ENCODE results near the gene MAP3K10. TPM values are rescaled to one million over a fixed set of nuclear protein-coding genes. Genes with fewer than 3 reads are reported as not detected.
"Not testable (repeated sequence)": the region's sequence is repeated elsewhere in the genome, so short reads cannot be mapped to it uniquely, and the experiment has no call there.

MAP3K10 gene
- total RNA-seq, result 4.1 TPM
- polyA plus RNA-seq, result 11.9 TPM

- peak within 1 kb of the TSS; percentile 92 for H3K27ac ChIP-seq (ENCODE audit: low read depth)
- no peak for DNase-seq (ENCODE audit: extremely low spot score)
- WGBS, result under 1% methylated on average over 116 of the region's 116 CpGs
- no peaks in the 10 kb centered on the region for H3K36me3 ChIP-seq (ENCODE audit: insufficient read depth)
- H3K4me1 ChIP-seq (ENCODE audit: insufficient read depth), result no peaks in the 10 kb centered on the region
- peak within 1 kb of the TSS; percentile 99 for H3K4me3 ChIP-seq (ENCODE audit: low read depth, low read length)
Measured at GRCh38 chr19:40190891-40191835, at the start of gene MAP3K10. TSS of gene MAP3K10 (plus strand) at chr19:40191426. CDS start at chr19:40192032, 606 bp downstream.

DNA sequence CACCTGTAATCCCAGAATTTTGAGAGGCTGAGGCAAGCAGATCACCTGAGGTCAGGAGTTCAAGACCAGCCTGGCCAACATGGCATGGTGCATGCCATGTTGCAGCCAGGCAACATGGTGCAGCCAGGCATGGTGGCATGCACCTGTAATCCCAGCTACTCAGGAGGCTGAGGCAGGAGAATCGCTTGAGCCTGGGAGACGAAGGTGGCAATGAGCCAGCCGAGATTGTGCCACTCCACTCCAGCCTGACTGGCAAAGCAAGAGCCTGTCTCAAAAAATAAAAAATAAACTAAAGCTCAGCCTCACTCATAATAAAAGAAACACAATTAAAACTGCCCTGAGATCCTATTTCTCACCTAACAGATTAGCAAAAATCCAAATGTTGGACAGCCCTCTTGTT, 49.7 kb upstream of the MAP3K10 start:
- DNase-seq (ENCODE audit: extremely low spot score), result no peak
- H3K36me3 ChIP-seq (ENCODE audit: insufficient read depth), result no peaks in the 10 kb centered on the region
- H3K4me1 ChIP-seq (ENCODE audit: insufficient read depth), result no peaks in the 10 kb centered on the region
- no peak overlapping the region for H3K27ac ChIP-seq (ENCODE audit: low read depth)
- no peak overlapping the region for H3K4me3 ChIP-seq (ENCODE audit: low read depth, low read length)
- 58% methylated on average over 3 of the region's 3 CpGs for WGBS

GRCh38 chr19:40143612-40144011, 47.6 kb upstream of the MAP3K10 start:
- 37% methylated on average over 5 of the region's 5 CpGs for WGBS
- Histone ChIP-seq H3K27ac (ENCODE audit: low read depth) (no peak overlapping the region), H3K4me1 (ENCODE audit: insufficient read depth) (no peaks in the 10 kb centered on the region), H3K36me3 (ENCODE audit: insufficient read depth) (no peaks in the 10 kb centered on the region), H3K4me3 (ENCODE audit: low read depth, low read length) (no peak overlapping the region)
- no peak for DNase-seq (ENCODE audit: extremely low spot score)

DNA sequence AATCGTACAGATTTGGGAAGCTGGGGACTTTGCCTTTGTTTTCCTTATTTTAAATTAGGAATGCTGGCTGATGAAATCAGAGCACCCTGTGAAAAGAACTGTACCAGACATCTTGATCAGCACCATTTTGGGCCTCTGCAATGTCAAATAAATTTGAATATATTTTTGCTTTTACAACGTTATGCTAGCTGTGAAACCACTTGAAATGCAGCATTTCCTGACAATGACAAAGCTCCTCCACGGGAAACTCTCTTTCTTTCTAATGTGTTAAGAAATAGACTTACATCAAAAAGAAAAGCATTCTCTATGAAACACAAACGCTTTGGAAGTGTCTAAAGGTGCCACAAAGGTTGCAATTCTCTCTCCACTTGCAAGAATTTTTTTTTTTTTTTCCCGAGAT, 47.1 kb upstream of the MAP3K10 start:
- no peak overlapping the region for H3K27ac ChIP-seq (ENCODE audit: low read depth)
- 32% methylated on average over 5 of the region's 5 CpGs for WGBS
- no peak overlapping the region for H3K4me3 ChIP-seq (ENCODE audit: low read depth, low read length)
- no peaks in the 10 kb centered on the region for H3K36me3 ChIP-seq (ENCODE audit: insufficient read depth)
- H3K4me1 ChIP-seq (ENCODE audit: insufficient read depth), result no peaks in the 10 kb centered on the region
- no peak for DNase-seq (ENCODE audit: extremely low spot score)

DNA sequence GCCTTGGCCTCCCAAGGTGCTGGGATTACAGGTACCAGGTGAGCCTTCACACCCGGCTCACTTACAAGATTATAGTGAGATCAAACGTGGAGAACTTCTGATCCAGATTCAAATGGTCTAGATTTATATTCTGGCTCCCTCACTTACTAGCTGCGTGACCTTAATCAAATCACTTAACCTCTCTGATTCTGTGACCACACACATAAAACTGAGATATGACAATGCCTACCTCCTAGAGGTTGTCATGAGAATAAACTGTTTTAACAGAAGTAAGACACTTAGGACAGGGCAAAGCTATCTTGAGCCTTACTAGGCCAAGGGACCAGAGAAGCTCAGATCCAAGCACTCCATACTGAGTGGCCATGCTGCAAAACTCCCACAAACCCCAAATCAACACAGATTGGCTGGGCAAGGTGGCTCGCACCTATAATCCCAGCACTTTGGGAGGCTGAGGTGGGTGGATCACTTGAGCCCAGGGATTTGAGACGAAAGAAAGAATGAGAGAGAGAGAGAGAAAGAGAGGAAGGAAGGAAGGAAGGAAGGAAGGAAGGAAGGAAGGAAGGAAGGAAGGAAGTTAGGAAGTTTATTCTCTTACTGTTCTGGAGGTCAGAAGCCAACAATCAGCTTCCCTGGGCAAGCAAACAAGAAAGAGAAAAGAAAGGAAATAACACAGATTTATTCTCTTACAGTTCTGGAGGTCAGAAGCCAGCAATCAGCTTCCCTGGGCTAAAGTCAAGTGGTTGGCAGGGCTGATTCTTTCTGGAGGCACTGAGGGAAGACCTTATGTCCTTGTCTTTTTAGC, 46.1 kb upstream of the MAP3K10 start:
- no peak for DNase-seq (ENCODE audit: extremely low spot score)

GRCh38 chr19:40145749-40146029, 45.5 kb upstream of the MAP3K10 start:
- H3K4me1 ChIP-seq (ENCODE audit: insufficient read depth); H3K4me3 ChIP-seq (ENCODE audit: low read depth, low read length); H3K36me3 ChIP-seq (ENCODE audit: insufficient read depth); H3K27ac ChIP-seq (ENCODE audit: low read depth); DNase-seq (ENCODE audit: extremely low spot score): not testable (repeated sequence)
- 77% methylated on average over 6 of the region's 6 CpGs for WGBS

More for the DNA sequence above, 46.1 kb upstream of the MAP3K10 start:
- H3K27ac ChIP-seq (ENCODE audit: low read depth), result no peak overlapping the region
- WGBS, result 81% methylated on average over 5 of the region's 5 CpGs
- no peaks in the 10 kb centered on the region for H3K4me1 ChIP-seq (ENCODE audit: insufficient read depth)
- no peaks in the 10 kb centered on the region for H3K36me3 ChIP-seq (ENCODE audit: insufficient read depth)
- no peak overlapping the region for H3K4me3 ChIP-seq (ENCODE audit: low read depth, low read length)

GRCh38 chr19:40147338-40147692, 43.9 kb upstream of the MAP3K10 start:
- WGBS, result 64% methylated on average over 2 of the region's 2 CpGs
- H3K27ac ChIP-seq (ENCODE audit: low read depth), result no peak overlapping the region
- no peaks in the 10 kb centered on the region for H3K36me3 ChIP-seq (ENCODE audit: insufficient read depth)
- no peaks in the 10 kb centered on the region for H3K4me1 ChIP-seq (ENCODE audit: insufficient read depth)
- H3K4me3 ChIP-seq (ENCODE audit: low read depth, low read length), result no peak overlapping the region
- no peak for DNase-seq (ENCODE audit: extremely low spot score)

- WGBS, result 52% methylated on average over 21 of the region's 21 CpGs
- no peak overlapping the region for H3K4me3 ChIP-seq (ENCODE audit: low read depth, low read length)
- H3K4me1 ChIP-seq (ENCODE audit: insufficient read depth), result no peaks in the 10 kb centered on the region
- no peaks in the 10 kb centered on the region for H3K36me3 ChIP-seq (ENCODE audit: insufficient read depth)
- no peak for DNase-seq (ENCODE audit: extremely low spot score)
- H3K27ac ChIP-seq (ENCODE audit: low read depth), result no peak overlapping the region
Measured at GRCh38 chr19:40147693-40148347, 43.4 kb upstream of the MAP3K10 start.

- DNase-seq (ENCODE audit: extremely low spot score), result no peak
- WGBS, result 85% methylated on average over 3 of the region's 3 CpGs
Measured at GRCh38 chr19:40149501-40149900, 41.7 kb upstream of the MAP3K10 start.

GRCh38 chr19:40150170-40150569, 41.1 kb upstream of the MAP3K10 start:
- 66% methylated on average over 5 of the region's 5 CpGs for WGBS
- no peaks in the 10 kb centered on the region for H3K4me1 ChIP-seq (ENCODE audit: insufficient read depth)
- H3K4me3 ChIP-seq (ENCODE audit: low read depth, low read length), result no peak overlapping the region
- H3K36me3 ChIP-seq (ENCODE audit: insufficient read depth), result no peaks in the 10 kb centered on the region
- no peak for DNase-seq (ENCODE audit: extremely low spot score)
- H3K27ac ChIP-seq (ENCODE audit: low read depth), result no peak overlapping the region

More at GRCh38 chr19:40149501-40149900, 41.7 kb upstream of the MAP3K10 start:
- H3K4me1 ChIP-seq (ENCODE audit: insufficient read depth), result no peaks in the 10 kb centered on the region
- H3K27ac ChIP-seq (ENCODE audit: low read depth), result no peak overlapping the region
- no peaks in the 10 kb centered on the region for H3K36me3 ChIP-seq (ENCODE audit: insufficient read depth)
- H3K4me3 ChIP-seq (ENCODE audit: low read depth, low read length), result no peak overlapping the region

GRCh38 chr19:40154121-40154680, 37.0 kb upstream of the MAP3K10 start:
- no peak overlapping the region for H3K27ac ChIP-seq (ENCODE audit: low read depth)
- H3K4me3 ChIP-seq (ENCODE audit: low read depth, low read length), result no peak overlapping the region
- H3K36me3 ChIP-seq (ENCODE audit: insufficient read depth), result no peaks in the 10 kb centered on the region
- no peak for DNase-seq (ENCODE audit: extremely low spot score)
- H3K4me1 ChIP-seq (ENCODE audit: insufficient read depth), result no peaks in the 10 kb centered on the region
- 71% methylated on average over 11 of the region's 11 CpGs for WGBS

DNA sequence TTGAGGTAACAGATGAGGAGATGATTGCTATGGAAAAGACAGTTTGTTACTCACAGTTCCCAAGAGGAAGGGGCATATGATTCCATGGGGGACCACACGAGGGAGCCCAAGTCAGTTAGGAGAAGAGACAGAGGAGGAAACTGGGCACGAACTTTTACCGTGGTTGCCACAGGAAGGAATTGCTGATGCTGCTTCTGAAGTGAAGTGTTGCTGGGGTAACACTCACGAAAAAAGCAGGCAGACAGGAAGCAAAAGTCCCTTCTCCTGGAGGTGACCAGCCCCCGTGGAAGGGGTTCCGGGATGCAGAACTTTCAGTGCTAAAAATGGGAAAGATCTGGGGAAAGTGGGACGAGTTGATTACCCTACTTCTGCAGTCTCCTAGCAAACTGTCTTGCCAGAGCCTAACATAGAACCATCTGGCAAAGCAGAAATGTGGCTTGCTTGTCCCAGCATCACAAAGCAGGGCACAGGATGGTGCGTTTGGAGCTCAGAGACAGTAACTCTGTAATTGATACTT, 35.4 kb upstream of the MAP3K10 start:
- WGBS, result 60% methylated on average over 8 of the region's 8 CpGs
- H3K4me1 ChIP-seq (ENCODE audit: insufficient read depth), result no peaks in the 10 kb centered on the region

GRCh38 chr19:40157059-40157458, 34.2 kb upstream of the MAP3K10 start:
- 83% methylated on average over 6 of the region's 6 CpGs for WGBS
- no peak overlapping the region for H3K4me3 ChIP-seq (ENCODE audit: low read depth, low read length)
- DNase-seq (ENCODE audit: extremely low spot score), result no peak
- H3K36me3 ChIP-seq (ENCODE audit: insufficient read depth), result no peaks in the 10 kb centered on the region
- no peaks in the 10 kb centered on the region for H3K4me1 ChIP-seq (ENCODE audit: insufficient read depth)
- H3K27ac ChIP-seq (ENCODE audit: low read depth), result no peak overlapping the region

More for the DNA sequence above, 35.4 kb upstream of the MAP3K10 start:
- H3K27ac ChIP-seq (ENCODE audit: low read depth), result no peak overlapping the region
- no peaks in the 10 kb centered on the region for H3K36me3 ChIP-seq (ENCODE audit: insufficient read depth)
- no peak overlapping the region for H3K4me3 ChIP-seq (ENCODE audit: low read depth, low read length)
- no peak for DNase-seq (ENCODE audit: extremely low spot score)
